GM12878 (cell line): ENCODE results near the gene SNX30. TPM values are rescaled to one million over a fixed set of nuclear protein-coding genes. Genes with fewer than 3 reads are reported as not detected.
A peak's percentile ranks its signal among the peaks of the same experiment; 100 is the strongest.

Source experiments
- ATAC-seq: fragments of 200-7000 bp; cut with Tn5 transposase; 3 replicates; pipeline ENCODE4 v1.9.1; 2020; ENCODE audit warnings: mild to moderate bottlenecking, moderate library complexity
- BruUV-seq: library from RNA; stranded (reverse); fragments of 400-500 nt; replicated peaks from 2 replicates; lab custom pipeline; 2021; lab: Mats Ljungman, UMichigan
- CTCF ChIA-PET: fragments of 300-600 bp; sonication (Branson Sonifier 250); formaldehyde crosslinking; extraction: SDS; loops from one replicate; lab custom pipeline; 2021; ENCODE audit warnings: inconsistent platforms; lab: Yijun Ruan, JAX
- POLR2A ChIA-PET: fragments of 350-600 bp; formaldehyde crosslinking; extraction: SDS; loops from one replicate; lab custom pipeline; 2021; ENCODE audit warnings: inconsistent platforms; lab: Charles Lee
- RAD21 ChIA-PET: fragments of 300-600 bp; sonication (Branson Sonifier 250); formaldehyde crosslinking; loops from one replicate; lab custom pipeline; 2023; ENCODE audit warnings: antibody characterized with exemption; ENCODE audit not compliant: unreplicated experiment; lab: Charles Lee
- SMC1A ChIA-PET: fragments of 300-600 bp; sonication (Branson Sonifier 250); formaldehyde crosslinking; loops from one replicate; lab custom pipeline; 2023; ENCODE audit not compliant: unreplicated experiment, uncharacterized antibody; lab: Charles Lee
- DNase-seq: peaks from one replicate; pipeline ENCODE4 v3.0.0-alpha.2; 2011; ENCODE audit warnings: low read depth, low spot score
- FAIRE-seq: peaks from 3 replicates; lab custom pipeline; 2011; peaks lifted over from hg19 to GRCh38; lab: Jason Lieb, UNC
- H2AFZ ChIP-seq: 2 replicates; pipeline ENCODE4 v1.6.0; 2011; ENCODE audit warnings: low read depth, low read length, control low read depth; ENCODE audit not compliant: control insufficient read depth
- H3K27ac ChIP-seq: 2 replicates; pipeline ENCODE4 v1.5.1; 2011; ENCODE audit warnings: control low read depth; ENCODE audit not compliant: control insufficient read depth, insufficient read depth
- H3K27me3 ChIP-seq, 2 experiments: replicated peaks in 1 of 2; 2 replicates each; pipeline versions ENCODE4 v1.6.0 to v1.6.1; 2011; ENCODE audit warnings: low read length in 1 of 2; ENCODE audit not compliant: control insufficient read depth in 2 of 2, insufficient read depth in 2 of 2
- H3K36me3 ChIP-seq, 2 experiments: 2 replicates each; pipeline ENCODE4 v1.5.1; 2011; ENCODE audit warnings: low read length in 1 of 2; ENCODE audit not compliant: control insufficient read depth in 2 of 2, insufficient read depth in 2 of 2
- H3K4me1 ChIP-seq: 2 replicates; pipeline ENCODE4 v1.6.1; 2011; ENCODE audit warnings: mild to moderate bottlenecking, low read length, moderate library complexity, mixed read lengths; ENCODE audit not compliant: control insufficient read depth, insufficient read depth
- H3K4me2 ChIP-seq: 2 replicates; pipeline ENCODE4 v1.6.0; 2011; ENCODE audit warnings: control low read depth; ENCODE audit not compliant: control insufficient read depth, insufficient read depth
- H3K4me3 ChIP-seq: fragments of 200-600 bp; sonication (generic); 2 replicates; pipeline ENCODE4 v1.5.1; 2016
- H3K79me2 ChIP-seq: 2 replicates; pipeline ENCODE4 v1.6.0; 2011; ENCODE audit warnings: low read length; ENCODE audit not compliant: control insufficient read depth, insufficient read depth
- H3K9ac ChIP-seq: 2 replicates; pipeline ENCODE4 v1.8.0; 2011; ENCODE audit warnings: low read length, control low read depth, mixed read lengths; ENCODE audit not compliant: control insufficient read depth, insufficient read depth
- H3K9me3 ChIP-seq: replicated peaks from 3 replicates; pipeline ENCODE4 v1.5.1; 2011; ENCODE audit warnings: mild to moderate bottlenecking, low read length; ENCODE audit not compliant: control insufficient read depth, insufficient read depth
- H4K20me1 ChIP-seq: 2 replicates; pipeline ENCODE4 v1.6.0; 2011; ENCODE audit not compliant: control insufficient read depth, insufficient read depth
- BRCA1 ChIP-seq: IDR thresholded peaks from 2 replicates; pipeline ENCODE4 v1.6.1; 2011; ENCODE audit warnings: low read depth, low read length, improper control_type of control experiment
- CHD2 ChIP-seq: IDR thresholded peaks from 2 replicates; pipeline ENCODE4 v1.6.1; 2011; ENCODE audit warnings: low read depth, low read length, improper control_type of control experiment, borderline replicate concordance
- FOXK2 ChIP-seq: fragments of 450-650 bp; IDR thresholded peaks from 2 replicates; pipeline ENCODE4 v1.6.1; 2017; ENCODE audit warnings: mild to moderate bottlenecking, moderate library complexity
- FOXM1 ChIP-seq: IDR thresholded peaks from 2 replicates; pipeline ENCODE4 v1.6.1; 2012; ENCODE audit warnings: low read depth, mild to moderate bottlenecking, inconsistent platforms, low read length, moderate library complexity
- GATAD2B ChIP-seq: fragments of 450-650 bp; conservative IDR thresholded peaks from 2 replicates; pipeline ENCODE4 v1.6.1; 2017; ENCODE audit warnings: low read depth, mild to moderate bottlenecking, moderate library complexity
- HCFC1 ChIP-seq: fragments of 150-350 bp; IDR thresholded peaks from 2 replicates; pipeline ENCODE4 v1.6.1; 2014; ENCODE audit warnings: low read length
- MEF2A ChIP-seq: IDR thresholded peaks from 2 replicates; pipeline ENCODE4 v1.6.1; 2011; ENCODE audit warnings: low read depth, mild to moderate bottlenecking, low read length, moderate library complexity; ENCODE audit not compliant: insufficient read depth
- NR2C2 ChIP-seq: IDR thresholded peaks from 2 replicates; pipeline ENCODE4 v1.6.1; 2011; ENCODE audit warnings: borderline replicate concordance, low read depth; ENCODE audit not compliant: control insufficient read depth, insufficient read length
- NR2F1 ChIP-seq: fragments of 450-650 bp; conservative IDR thresholded peaks from 2 replicates; pipeline ENCODE4 v1.6.1; 2017; ENCODE audit warnings: mild to moderate bottlenecking
- POLR2A ChIP-seq: IDR thresholded peaks from 2 replicates; pipeline ENCODE4 v1.6.1; 2011; ENCODE audit warnings: low read depth, mild to moderate bottlenecking, low read length
- RAD51 ChIP-seq: fragments of 450-650 bp; IDR thresholded peaks from 2 replicates; pipeline ENCODE4 v1.6.1; 2016; ENCODE audit warnings: moderate library complexity, mild to moderate bottlenecking, inconsistent platforms
- SIX5 ChIP-seq: IDR thresholded peaks from 2 replicates; pipeline ENCODE4 v1.6.1; 2011; ENCODE audit warnings: mild to moderate bottlenecking, low read depth, low read length, moderate library complexity; ENCODE audit not compliant: severe bottlenecking
- SREBF2 ChIP-seq: IDR thresholded peaks from 2 replicates; pipeline ENCODE4 v1.6.1; 2012; ENCODE audit warnings: mild to moderate bottlenecking, low read length
- SRF ChIP-seq, 2 experiments: IDR thresholded peaks; 2 replicates each; pipeline ENCODE4 v1.6.1; 2011; ENCODE audit warnings: low read depth in 2 of 2, low read length in 2 of 2, mild to moderate bottlenecking in 1 of 2, moderate library complexity in 1 of 2
- WGBS: methylation state at CpG from one replicate; pipeline ENCODE4 v1.1.6; 2016; ENCODE audit warnings: low lambda C conversion rate; ENCODE audit not compliant: insufficient replicate concordance, insufficient coverage; ENCODE audit errors: missing lambda C conversion rate; 5-methylcytosine and 5-hydroxymethylcytosine counted together
- in situ Hi-C: fragments of 300-500 bp; cut with MboI; formaldehyde crosslinking; loops from 9 replicates; pipeline ENCODE4 v1.14.3; 2018; ENCODE audit warnings: mixed read lengths
- intact Hi-C: fragments of 100-400 bp; cut with micrococcal nuclease; formaldehyde crosslinking; loops from one replicate; pipeline ENCODE4 v1.14.2; 2022; ENCODE audit not compliant: unreplicated experiment
- polyA plus RNA-seq, 11 experiments: library from polyadenylated mRNA; depleted of rRNA in 4 of 11; unstranded in 6 of 11; stranded (reverse) in 5 of 11; fragments of >200 nt; fragmentation: Nextera tagmentation in 4 of 11; fragmentation: Illumina TruSeq in 1 of 11; extraction: Ambion mirVana in 4 of 11; extraction: Trizol in 1 of 11; gene quantifications; 1 replicate in 1 of 11; 2 replicates in 10 of 11; pipeline versions ENCODE4 v1.2.1 to v1.2.3, GENCODE V29; 2011 to 2016; ENCODE audit warnings: inconsistent platforms in 2 of 11, missing spikeins in 2 of 11, low read depth in 1 of 11
- total RNA-seq, 4 experiments: library from RNA; depleted of rRNA in 3 of 4; stranded (reverse); fragments of >200 nt in 3 of 4; fragmentation: Illumina TruSeq in 1 of 4; extraction: Trizol in 1 of 4; gene quantifications; 2 replicates each; pipeline versions ENCODE4 v1.2.1 to v1.2.3, GENCODE V29; 2013 to 2021
- TF ChIP-seq, protein P1 (sequence below): fragments of 450-650 bp; IDR thresholded peaks from 2 replicates; pipeline ENCODE4 v1.6.1; 2016; ENCODE audit warnings: mild to moderate bottlenecking
- TF ChIP-seq, protein P2 (sequence below): IDR thresholded peaks from 2 replicates; pipeline ENCODE4 v1.6.1; 2012; ENCODE audit warnings: low read length, inconsistent platforms
- TF ChIP-seq, protein P3 (sequence below): fragments of 450-650 bp; formaldehyde crosslinking; IDR thresholded peaks from 2 replicates; pipeline ENCODE4 v1.5.0; 2022; ENCODE audit warnings: mild to moderate bottlenecking, missing genetic modification characterization
- TF ChIP-seq, protein P4 (sequence below): fragments of 150-350 bp; IDR thresholded peaks from 2 replicates; pipeline ENCODE4 v1.6.1; 2014; ENCODE audit warnings: mild to moderate bottlenecking, low read depth, low read length

The SNX30 gene
- total and polyA plus RNA-seq, 10 of the 15 experiments (the other 5 are each of a cell fraction or from before 2014, with no cell fraction given) = 0.53 to 4.0 (median 1.5) TPM

DNA sequence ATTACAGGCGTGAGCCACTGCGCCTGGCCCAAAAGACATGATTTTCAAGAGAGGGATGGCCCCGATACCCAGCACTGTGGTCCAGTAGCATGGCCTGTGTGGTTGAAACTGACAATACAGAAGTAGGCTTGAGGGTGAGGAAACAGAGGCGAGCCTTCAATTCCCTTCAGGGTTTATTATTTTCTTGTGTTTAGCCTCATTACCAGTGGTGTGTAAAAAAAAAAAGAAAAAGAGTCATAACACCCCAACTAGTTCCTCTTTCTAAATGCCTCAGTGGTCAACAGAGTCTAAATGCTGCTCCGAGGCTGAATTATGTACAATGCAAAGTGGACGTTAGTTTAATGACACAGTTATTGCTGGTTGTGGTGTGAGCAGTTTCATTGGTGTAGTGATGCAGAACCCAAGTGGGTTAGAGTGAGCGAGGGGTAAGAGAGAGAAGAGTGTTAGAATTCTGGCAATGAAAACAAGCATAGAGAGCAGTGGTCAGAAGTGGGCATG lies 58.8 kb downstream of the SNX30 start:
- ATAC-seq (peak; percentile 99), DNase-seq (peak; percentile 98), FAIRE-seq (peak; percentile 99)
- WGBS = 0% methylated on average over 7 of the region's 7 CpGs
- no peaks in the 10 kb centered on the region for H4K20me1 ChIP-seq
- H3K79me2 ChIP-seq = no peaks in the 10 kb centered on the region
- CTCF ChIA-PET = interaction anchor here (1.5 to 3.9 kb wide), 2 partner anchors 10 to 17 kb away, joined by 5 to 12 read pairs; no protein-coding TSS in a partner anchor
- no peaks in the 10 kb centered on the region; the same call in 2 of the 3 replicates for H3K9me3 ChIP-seq
- peaks cover 28% of the 10 kb centered on the region for H3K4me1 ChIP-seq
- SMC1A ChIA-PET = no interaction called here
- no peaks in the 10 kb centered on the region for H3K36me3 ChIP-seq
- peak overlapping the region; percentile 33 for H3K4me2 ChIP-seq
- intact Hi-C loops (loop anchor here (5.0 kb wide), 1 partner anchor 432 kb away; no protein-coding TSS in a partner anchor), in situ Hi-C loops (no loop called here)
- no TSS peak for BruUV-seq
- peaks cover 0 to 3% of the 10 kb centered on the region in 2 experiments; a peak in 2 of 4 replicates for H3K27me3 ChIP-seq
- no peak overlapping the region for H3K9ac ChIP-seq
- no peak overlapping the region for H2AFZ ChIP-seq
- H3K4me3 ChIP-seq = no peak overlapping the region
- RAD21 ChIA-PET = interaction anchor here (0.8 kb wide), 1 partner anchor 10 kb away, joined by 3 read pairs; no protein-coding TSS in a partner anchor
- POLR2A ChIA-PET = no interaction called here
- no peak overlapping the region for H3K27ac ChIP-seq
- no peak for TF ChIP-seq SIX5
- TF ChIP-seq FOXK2 = 0 out of 2 replicates have a peak, but pooled peaks have one; percentile 34
- TF ChIP-seq FOXM1 = peak; percentile 97
- TF ChIP-seq SREBF2 = no peak
- TF ChIP-seq, protein P1, sequence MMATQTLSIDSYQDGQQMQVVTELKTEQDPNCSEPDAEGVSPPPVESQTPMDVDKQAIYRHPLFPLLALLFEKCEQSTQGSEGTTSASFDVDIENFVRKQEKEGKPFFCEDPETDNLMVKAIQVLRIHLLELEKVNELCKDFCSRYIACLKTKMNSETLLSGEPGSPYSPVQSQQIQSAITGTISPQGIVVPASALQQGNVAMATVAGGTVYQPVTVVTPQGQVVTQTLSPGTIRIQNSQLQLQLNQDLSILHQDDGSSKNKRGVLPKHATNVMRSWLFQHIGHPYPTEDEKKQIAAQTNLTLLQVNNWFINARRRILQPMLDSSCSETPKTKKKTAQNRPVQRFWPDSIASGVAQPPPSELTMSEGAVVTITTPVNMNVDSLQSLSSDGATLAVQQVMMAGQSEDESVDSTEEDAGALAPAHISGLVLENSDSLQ = 0 out of 2 replicates have a peak, but pooled peaks have one; percentile 21
- TF ChIP-seq, protein P2, sequence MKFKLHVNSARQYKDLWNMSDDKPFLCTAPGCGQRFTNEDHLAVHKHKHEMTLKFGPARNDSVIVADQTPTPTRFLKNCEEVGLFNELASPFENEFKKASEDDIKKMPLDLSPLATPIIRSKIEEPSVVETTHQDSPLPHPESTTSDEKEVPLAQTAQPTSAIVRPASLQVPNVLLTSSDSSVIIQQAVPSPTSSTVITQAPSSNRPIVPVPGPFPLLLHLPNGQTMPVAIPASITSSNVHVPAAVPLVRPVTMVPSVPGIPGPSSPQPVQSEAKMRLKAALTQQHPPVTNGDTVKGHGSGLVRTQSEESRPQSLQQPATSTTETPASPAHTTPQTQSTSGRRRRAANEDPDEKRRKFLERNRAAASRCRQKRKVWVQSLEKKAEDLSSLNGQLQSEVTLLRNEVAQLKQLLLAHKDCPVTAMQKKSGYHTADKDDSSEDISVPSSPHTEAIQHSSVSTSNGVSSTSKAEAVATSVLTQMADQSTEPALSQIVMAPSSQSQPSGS = peak; percentile 96
- 0 out of 4 replicates have a peak, but pooled peaks of 1 of the 2 experiments have one; percentile 27 for TF ChIP-seq SRF (IDR thresholded peaks at IDR 0.05; ENCODE audit: low read depth in 2 of 2, low read length in 2 of 2)
- no peak for TF ChIP-seq HCFC1
- TF ChIP-seq BRCA1 = no peak
- TF ChIP-seq NR2C2 = no peak
- TF ChIP-seq RAD51 = peak; percentile 27; the same call in 1 of the 2 replicates
- TF ChIP-seq MEF2A = peak; percentile 85
- TF ChIP-seq POLR2A = no peak
- TF ChIP-seq, protein P3, sequence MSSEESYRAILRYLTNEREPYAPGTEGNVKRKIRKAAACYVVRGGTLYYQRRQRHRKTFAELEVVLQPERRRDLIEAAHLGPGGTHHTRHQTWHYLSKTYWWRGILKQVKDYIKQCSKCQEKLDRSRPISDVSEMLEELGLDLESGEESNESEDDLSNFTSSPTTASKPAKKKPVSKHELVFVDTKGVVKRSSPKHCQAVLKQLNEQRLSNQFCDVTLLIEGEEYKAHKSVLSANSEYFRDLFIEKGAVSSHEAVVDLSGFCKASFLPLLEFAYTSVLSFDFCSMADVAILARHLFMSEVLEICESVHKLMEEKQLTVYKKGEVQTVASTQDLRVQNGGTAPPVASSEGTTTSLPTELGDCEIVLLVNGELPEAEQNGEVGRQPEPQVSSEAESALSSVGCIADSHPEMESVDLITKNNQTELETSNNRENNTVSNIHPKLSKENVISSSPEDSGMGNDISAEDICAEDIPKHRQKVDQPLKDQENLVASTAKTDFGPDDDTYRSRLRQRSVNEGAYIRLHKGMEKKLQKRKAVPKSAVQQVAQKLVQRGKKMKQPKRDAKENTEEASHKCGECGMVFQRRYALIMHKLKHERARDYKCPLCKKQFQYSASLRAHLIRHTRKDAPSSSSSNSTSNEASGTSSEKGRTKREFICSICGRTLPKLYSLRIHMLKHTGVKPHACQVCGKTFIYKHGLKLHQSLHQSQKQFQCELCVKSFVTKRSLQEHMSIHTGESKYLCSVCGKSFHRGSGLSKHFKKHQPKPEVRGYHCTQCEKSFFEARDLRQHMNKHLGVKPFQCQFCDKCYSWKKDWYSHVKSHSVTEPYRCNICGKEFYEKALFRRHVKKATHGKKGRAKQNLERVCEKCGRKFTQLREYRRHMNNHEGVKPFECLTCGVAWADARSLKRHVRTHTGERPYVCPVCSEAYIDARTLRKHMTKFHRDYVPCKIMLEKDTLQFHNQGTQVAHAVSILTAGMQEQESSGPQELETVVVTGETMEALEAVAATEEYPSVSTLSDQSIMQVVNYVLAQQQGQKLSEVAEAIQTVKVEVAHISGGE (CRISPR knock-in tag) = no peak
- TF ChIP-seq GATAD2B = peak; percentile 57; the same call in 1 of the 2 replicates
- TF ChIP-seq, protein P4, sequence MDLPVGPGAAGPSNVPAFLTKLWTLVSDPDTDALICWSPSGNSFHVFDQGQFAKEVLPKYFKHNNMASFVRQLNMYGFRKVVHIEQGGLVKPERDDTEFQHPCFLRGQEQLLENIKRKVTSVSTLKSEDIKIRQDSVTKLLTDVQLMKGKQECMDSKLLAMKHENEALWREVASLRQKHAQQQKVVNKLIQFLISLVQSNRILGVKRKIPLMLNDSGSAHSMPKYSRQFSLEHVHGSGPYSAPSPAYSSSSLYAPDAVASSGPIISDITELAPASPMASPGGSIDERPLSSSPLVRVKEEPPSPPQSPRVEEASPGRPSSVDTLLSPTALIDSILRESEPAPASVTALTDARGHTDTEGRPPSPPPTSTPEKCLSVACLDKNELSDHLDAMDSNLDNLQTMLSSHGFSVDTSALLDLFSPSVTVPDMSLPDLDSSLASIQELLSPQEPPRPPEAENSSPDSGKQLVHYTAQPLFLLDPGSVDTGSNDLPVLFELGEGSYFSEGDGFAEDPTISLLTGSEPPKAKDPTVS = no peak
- TF ChIP-seq NR2F1 = peak; percentile 95
- TF ChIP-seq CHD2 = peak; percentile 25; the same call in 1 of the 2 replicates
